ENCODE measurements around the gene MGMT. TPM values are rescaled to one million over a fixed set of nuclear protein-coding genes. Genes with fewer than 3 reads are reported as not detected.

The MGMT gene
- total and polyA plus RNA-seq, 4 donors = 28.2 to 79.1 (median 46.0) TPM

- TF ChIP-seq REST (IDR thresholded peaks at IDR 0.05) = no peak
- TF ChIP-seq TAF1 (conservative IDR thresholded peaks at IDR 0.05) = no peak
- TF ChIP-seq RXRA (IDR thresholded peaks at IDR 0.05) = no peak
- no peak for TF ChIP-seq FOXA2 (IDR thresholded peaks at IDR 0.05)
- no peak for TF ChIP-seq ZBTB33 (IDR thresholded peaks at IDR 0.05)
Measured at GRCh38 chr10:129816656-129817045, 349.6 kb downstream of the MGMT start (continued).

Data from liver (tissue), 5 donors.